Bronchial smooth muscle cell (primary cell): ENCODE results near the gene TESPA1. TPM values are rescaled to one million over a fixed set of nuclear protein-coding genes. Genes with fewer than 3 reads are reported as not detected.

ENCODE experiments used
- total RNA-seq: library from RNA; depleted of rRNA; stranded (reverse); fragments of >200 nt; gene quantifications from 2 replicates; pipeline ENCODE4 v1.2.1, GENCODE V29; 2014

The TESPA1 gene
- total RNA-seq = not detected in 2 replicates

GRCh38 chr12:54984658-54985376, at the start of gene TESPA1:
Gene TESPA1 (minus strand): TSS chr12:54984762. CDS start chr12:54974562, 10,200 bp downstream.

GRCh38 chr12:55019784-55020183, 35.2 kb upstream of the TESPA1 start, which contains the start of gene NEUROD4:
Gene NEUROD4 (plus strand): TSS chr12:55019974. CDS start chr12:55026440, 6,466 bp downstream.

Other genes with a start within 250 kb of the TESPA1 start
- not detected in 2 replicates for gene MUCL1, start 130.2 kb downstream of the TESPA1 start, total RNA-seq
- not detected in 2 replicates for gene NEUROD4, start 35.2 kb upstream of the TESPA1 start, total RNA-seq
- not detected in 2 replicates for gene OR9K2, start 141.6 kb upstream of the TESPA1 start, total RNA-seq
- not detected in 2 replicates for gene OR10A7, start 236.3 kb upstream of the TESPA1 start, total RNA-seq